Psoas muscle (tissue), 8 donors: ENCODE results near the gene CDH4. TPM values are rescaled to one million over a fixed set of nuclear protein-coding genes. Genes with fewer than 3 reads are reported as not detected.

Experiments
- ATAC-seq, 4 donors: fragments of 200-7000 bp; cut with Tn5 transposase; one replicate each; pipeline ENCODE4 v1.9.1; 2020; ENCODE audit warnings: moderate library complexity in 3 of 4, mild to moderate bottlenecking in 2 of 4
- DNase-seq, 2 donors: peaks; one replicate each; pipeline ENCODE4 v3.0.0-alpha.2; 2020
- H3K27ac ChIP-seq: fragments of 200-600 bp; one replicate; pipeline ENCODE4 v1.8.0; 2022
- H3K27me3 ChIP-seq, 3 donors: fragments of 200-600 bp in 1 of 3; one replicate each; pipeline versions ENCODE4 v1.6.1 to v1.8.0; 2013 to 2022; ENCODE audit warnings: low read length in 2 of 3, mild to moderate bottlenecking in 2 of 3, moderate library complexity in 1 of 3; ENCODE audit not compliant: insufficient read depth in 3 of 3
- H3K36me3 ChIP-seq, 2 donors: fragments of 200-600 bp in 1 of 2; one replicate each; pipeline versions ENCODE4 v1.6.1 to v1.8.0; 2013 to 2022; ENCODE audit warnings: low read depth in 1 of 2, mild to moderate bottlenecking in 1 of 2, moderate library complexity in 1 of 2; ENCODE audit not compliant: insufficient read depth in 1 of 2
- H3K4me1 ChIP-seq: fragments of 200-600 bp; one replicate; pipeline ENCODE4 v1.8.0; 2022
- H3K4me3 ChIP-seq: fragments of 200-600 bp; one replicate; pipeline ENCODE4 v1.8.0; 2022; ENCODE audit warnings: mild to moderate bottlenecking
- H3K9me3 ChIP-seq: fragments of 200-600 bp; one replicate; pipeline ENCODE4 v1.8.0; 2022
- CTCF ChIP-seq: fragments of 200-600 bp; IDR thresholded peaks from one replicate; pipeline ENCODE4 v1.8.0; 2022; ENCODE audit warnings: antibody characterized with exemption
- WGBS, 3 donors: extraction: QIAGEN DNeasy Blood & Tissue Kit; methylation state at CpG; one replicate each; pipeline versions ENCODE4 v1.1.6 to v1.1.7; 2013; 5-methylcytosine and 5-hydroxymethylcytosine counted together
- intact Hi-C, 2 donors: fragments of 100-400 bp; cut with DNase I; formaldehyde crosslinking; loops; one replicate each; pipeline versions ENCODE4 v1.11.0 to v1.14.2; 2022
- polyA plus RNA-seq, 3 donors: library from polyadenylated mRNA; stranded (reverse); fragments of 200-250 nt; gene quantifications; one replicate each; pipeline ENCODE4 v1.2.3, GENCODE V29; 2013
- total RNA-seq, 4 donors: library from RNA; stranded (reverse); fragmentation: NEBNext Ultra II Directional in 2 of 4; extraction: Animal tissue kit (Norgen Biotek cat#: 25700) in 2 of 4; gene quantifications; one replicate each; pipeline versions ENCODE4 v1.2.1 to v1.2.4, GENCODE V29; 2021 to 2023
- donor health status: healthy with polysubstance abuse.
- donor health status: DM: no; HTN: no; CAD: no; lungs with moderate emphysema.
- donor health status: Bipolar disorder and iron deficiency.
- donor health status: healthy.
- donor health status: DM: yes; HTN: yes; CAD: no.
- donor health status: DM: no; HTN: no; CAD: no.
- donor health status: DM: no; HTN: no; CAD: no.
- donor health status: DM: yes; HTN: yes; CAD: no.

Gene CDH4
- total and polyA plus RNA-seq, 7 donors, result 0.26 to 1.0 (median 0.34) TPM

GRCh38 chr20:61436283-61436666, 184.2 kb downstream of the CDH4 start:
- intact Hi-C loops, result no loop called here
- 67 to 78% (median 73%) methylated on average over 2 of the region's 2 CpGs for WGBS, 3 donors
- H3K27me3 ChIP-seq, result peaks cover 0 to 4% (median 0%) of the 10 kb centered on the region in 3 donors

GRCh38 chr20:61436667-61437279, 184.7 kb downstream of the CDH4 start:
- Histone ChIP-seq H3K27ac (no peak overlapping the region), H3K27me3 (peaks cover 0 to 4% (median 0%) of the 10 kb centered on the region in 3 donors), H3K4me1 (no peaks in the 10 kb centered on the region), H3K4me3 (no peak overlapping the region), H3K9me3 (no peaks in the 10 kb centered on the region), H3K36me3 (no peaks in the 10 kb centered on the region)
- 64 to 75% (median 73%) methylated on average over 8 of the region's 8 CpGs for WGBS, 3 donors
- ATAC-seq, result no peak
- TF ChIP-seq CTCF, result no peak
- intact Hi-C loops, result no loop called here
- DNase-seq, result no peak

More at GRCh38 chr20:61436283-61436666, 184.2 kb downstream of the CDH4 start:
- Histone ChIP-seq H3K4me3 (no peak overlapping the region), H3K27ac (no peak overlapping the region), H3K4me1 (no peaks in the 10 kb centered on the region), H3K9me3 (no peaks in the 10 kb centered on the region), H3K36me3 (no peaks in the 10 kb centered on the region)
- DNase-seq (no peak), ATAC-seq (no peak)
- TF ChIP-seq CTCF, result no peak

GRCh38 chr20:61437280-61438206, 185.5 kb downstream of the CDH4 start:
- Histone ChIP-seq H3K4me1 (no peaks in the 10 kb centered on the region), H3K9me3 (no peaks in the 10 kb centered on the region), H3K4me3 (no peak overlapping the region), H3K36me3 (no peaks in the 10 kb centered on the region), H3K27ac (no peak overlapping the region), H3K27me3 (peaks cover 0 to 4% (median 0%) of the 10 kb centered on the region in 3 donors)
- ATAC-seq (no peak), DNase-seq (no peak)
- no peak for TF ChIP-seq CTCF
- WGBS, 3 donors, result 66 to 70% (median 67%) methylated on average over 28 of the region's 28 CpGs
- intact Hi-C loops, result no loop called here

- no peak for TF ChIP-seq CTCF
These were observed 186.2 kb downstream of the CDH4 start for GRCh38 chr20:61438285-61438684.

More at GRCh38 chr20:61438285-61438684, 186.2 kb downstream of the CDH4 start:
- DNase-seq (no peak), ATAC-seq (no peak)
- Histone ChIP-seq H3K27me3 (peaks cover 0 to 4% (median 0%) of the 10 kb centered on the region in 3 donors), H3K27ac (no peak overlapping the region), H3K36me3 (no peaks in the 10 kb centered on the region), H3K4me3 (no peak overlapping the region), H3K4me1 (no peaks in the 10 kb centered on the region), H3K9me3 (no peaks in the 10 kb centered on the region)
- 60 to 73% (median 67%) methylated on average over 3 of the region's 3 CpGs for WGBS, 3 donors
- intact Hi-C loops, result no loop called here
